Ovary (tissue), 9 donors: ENCODE results near the gene GANAB. TPM values are rescaled to one million over a fixed set of nuclear protein-coding genes. Genes with fewer than 3 reads are reported as not detected.
"Not testable (repeated sequence)": the region's sequence is repeated elsewhere in the genome, so short reads cannot be mapped to it uniquely, and the experiment has no call there.

Experiments used
- DNase-seq, 5 donors: peaks; one replicate each; pipeline ENCODE4 v3.0.0-alpha.2; 2019 to 2020
- H3K27ac ChIP-seq, 2 donors: fragments of 200-600 bp; one replicate each; pipeline versions ENCODE4 v1.5.1 to v1.8.0; 2019 to 2022
- H3K27me3 ChIP-seq: fragments of 200-600 bp; one replicate; pipeline ENCODE4 v1.8.0; 2022
- H3K36me3 ChIP-seq: fragments of 200-600 bp; sonication (generic); one replicate; pipeline ENCODE4 v1.5.1; 2019
- H3K4me1 ChIP-seq: one replicate; pipeline ENCODE4 v1.8.1; 2013; ENCODE audit warnings: mild to moderate bottlenecking, moderate library complexity; ENCODE audit not compliant: insufficient read depth
- H3K4me3 ChIP-seq: fragments of 200-600 bp; sonication (generic); one replicate; pipeline ENCODE4 v1.5.1; 2017
- H3K9me3 ChIP-seq, 2 donors: fragments of 200-600 bp in 1 of 2; sonication (generic) in 1 of 2; one replicate each; pipeline versions ENCODE4 v1.5.1 to v1.8.1; 2013 to 2019; ENCODE audit warnings: mild to moderate bottlenecking in 1 of 2, moderate library complexity in 1 of 2
- EP300 ChIP-seq: sonication (generic); formaldehyde crosslinking; IDR thresholded peaks from one replicate; pipeline ENCODE4 v1.6.1; 2017; ENCODE audit warnings: antibody characterized with exemption
- POLR2A ChIP-seq: fragments of 450-650 bp; IDR thresholded peaks from one replicate; pipeline ENCODE4 v1.6.1; 2017; ENCODE audit warnings: antibody characterized with exemption, mild to moderate bottlenecking, moderate library complexity
- WGBS, 3 donors: extraction: QIAGEN DNeasy Blood & Tissue Kit in 1 of 3; methylation state at CpG; one replicate each; pipeline versions ENCODE4 v1.1.5 to v1.1.7; 2013 to 2017; 5-methylcytosine and 5-hydroxymethylcytosine counted together
- intact Hi-C, 4 donors: fragments of 100-400 bp; cut with DNase I; formaldehyde crosslinking; loops; one replicate each; pipeline versions ENCODE4 v1.11.0 to v1.15.1; 2022 to 2023
- polyA plus RNA-seq, 2 donors: library from polyadenylated mRNA; stranded (reverse); fragments of 200-250 nt in 1 of 2; fragments of 350-450 nt in 1 of 2; fragmentation: Illumina TruSeq in 1 of 2; extraction: RNeasy Lipid Tissue Mini Kit (QIAGEN cat#74804) in 1 of 2; gene quantifications; one replicate each; pipeline ENCODE4 v1.2.3, GENCODE V29; 2013 to 2014
- total RNA-seq, 7 donors: library from RNA; depleted of rRNA in 2 of 7; stranded (reverse); fragments of >200 nt in 2 of 7; fragmentation: NEBNext Ultra II Directional in 3 of 7; extraction: Animal tissue kit (Norgen Biotek cat#: 25700) in 3 of 7; gene quantifications; one replicate each; pipeline versions ENCODE4 v1.1.0 to v1.2.4, GENCODE V29; 2016 to 2023
- TF ChIP-seq, protein P1 (sequence below), 3 donors: fragments of 450-650 bp in 2 of 3; fragments of 200-600 bp in 1 of 3; IDR thresholded peaks; one replicate each; pipeline versions ENCODE4 v1.5.1 to v1.8.0; 2016 to 2022; ENCODE audit warnings: antibody characterized with exemption in 3 of 3, mild to moderate bottlenecking in 1 of 3
- donor health status: DM: no; HTN: no; CAD: no; lungs with moderate emphysema.
- donor health status: DM: no; HTN: no; CAD: no.
- donor health status: Bipolar disorder and iron deficiency.
- donor health status: DM: yes; HTN: yes; CAD: no.
- donor health status: DM: no; HTN: no; CAD: no.
- donor health status: DM: yes; HTN: yes; CAD: no.

GANAB gene
- total and polyA plus RNA-seq, 9 donors: 91.4 to 280 (median 228) TPM

DNA sequence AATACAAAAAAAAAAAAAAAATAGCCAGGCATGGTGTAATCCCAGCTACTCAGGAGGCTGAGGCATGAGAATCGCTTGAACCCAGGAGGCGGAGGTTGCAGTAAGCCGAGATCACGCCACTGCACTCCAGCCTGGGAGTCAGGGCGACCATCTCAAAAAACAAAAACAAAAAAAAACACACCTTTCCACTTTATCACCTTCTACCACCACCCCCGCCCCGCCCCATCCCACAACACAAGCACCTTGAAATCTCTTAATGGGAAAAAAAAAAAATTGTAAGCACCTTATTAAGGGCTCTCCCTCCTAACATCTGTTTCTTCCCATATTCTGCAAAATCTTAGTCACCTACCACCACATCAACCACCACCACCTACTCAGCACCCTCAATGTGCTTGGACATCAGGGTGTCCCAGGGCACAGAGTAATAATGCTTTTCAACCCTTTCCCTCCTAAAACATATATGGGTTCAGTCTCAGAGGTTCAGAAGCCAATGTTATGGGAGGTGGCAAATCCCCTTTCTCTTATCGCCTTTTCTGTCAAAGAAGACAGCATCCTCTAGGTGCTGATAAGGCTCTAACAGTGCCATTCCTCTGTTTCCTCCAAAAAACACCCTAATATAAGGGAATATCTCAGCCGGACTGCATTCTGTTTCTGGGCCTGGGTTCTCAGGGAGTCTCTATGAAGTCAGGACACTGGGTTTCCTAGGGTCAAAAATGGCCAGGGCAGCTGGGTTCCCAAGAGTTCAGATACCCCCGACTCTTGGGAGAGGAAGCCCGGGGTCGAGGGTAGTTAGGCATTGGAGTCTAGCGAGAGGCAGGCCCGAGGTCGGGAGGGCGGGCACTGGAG, 6.0 kb upstream of the GANAB start:
- intact Hi-C loops: no loop called here
- 35 to 37% (median 37%) methylated on average over 16 of the region's 16 CpGs for WGBS, 3 donors

DNA sequence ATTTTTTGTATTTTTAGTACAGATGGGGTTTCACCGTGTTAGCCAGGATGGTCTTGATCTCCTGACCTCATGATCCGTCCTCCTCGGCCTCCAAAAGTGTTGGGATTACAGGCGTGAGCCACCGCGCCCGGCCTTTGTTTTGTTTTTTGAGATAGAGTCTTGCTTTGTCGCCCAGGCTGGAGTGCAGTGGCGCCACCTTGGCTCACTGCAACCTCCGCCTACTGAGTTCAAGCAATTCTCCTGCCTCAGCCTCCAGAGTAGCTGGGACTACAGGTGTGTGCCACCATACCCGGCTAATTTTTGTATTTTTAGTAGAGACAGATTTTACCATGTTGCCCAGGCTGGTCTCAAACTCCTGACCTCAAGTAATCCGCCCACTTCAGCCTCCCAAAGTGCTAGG, 3.9 kb upstream of the GANAB start:
- H3K27ac ChIP-seq, DNase-seq, intact Hi-C loops, H3K27me3 ChIP-seq, H3K36me3 ChIP-seq, H3K9me3 ChIP-seq, H3K4me1 ChIP-seq, H3K4me3 ChIP-seq: not testable (repeated sequence)
- WGBS, 3 donors: 90 to 96% (median 92%) methylated on average over 12 of the region's 12 CpGs

More for the DNA sequence above, 6.0 kb upstream of the GANAB start:
- Histone ChIP-seq H3K4me1 (peaks cover 3% of the 10 kb centered on the region), H3K4me3 (peak overlapping the region; percentile 84), H3K36me3 (peaks cover 2% of the 10 kb centered on the region), H3K27me3 (no peaks in the 10 kb centered on the region), H3K27ac (peak overlapping the region; percentile 81 to 83), H3K9me3 (no peaks in the 10 kb centered on the region)
- TF ChIP-seq POLR2A (no peak), EP300 (no peak)
- TF ChIP-seq, protein P1, sequence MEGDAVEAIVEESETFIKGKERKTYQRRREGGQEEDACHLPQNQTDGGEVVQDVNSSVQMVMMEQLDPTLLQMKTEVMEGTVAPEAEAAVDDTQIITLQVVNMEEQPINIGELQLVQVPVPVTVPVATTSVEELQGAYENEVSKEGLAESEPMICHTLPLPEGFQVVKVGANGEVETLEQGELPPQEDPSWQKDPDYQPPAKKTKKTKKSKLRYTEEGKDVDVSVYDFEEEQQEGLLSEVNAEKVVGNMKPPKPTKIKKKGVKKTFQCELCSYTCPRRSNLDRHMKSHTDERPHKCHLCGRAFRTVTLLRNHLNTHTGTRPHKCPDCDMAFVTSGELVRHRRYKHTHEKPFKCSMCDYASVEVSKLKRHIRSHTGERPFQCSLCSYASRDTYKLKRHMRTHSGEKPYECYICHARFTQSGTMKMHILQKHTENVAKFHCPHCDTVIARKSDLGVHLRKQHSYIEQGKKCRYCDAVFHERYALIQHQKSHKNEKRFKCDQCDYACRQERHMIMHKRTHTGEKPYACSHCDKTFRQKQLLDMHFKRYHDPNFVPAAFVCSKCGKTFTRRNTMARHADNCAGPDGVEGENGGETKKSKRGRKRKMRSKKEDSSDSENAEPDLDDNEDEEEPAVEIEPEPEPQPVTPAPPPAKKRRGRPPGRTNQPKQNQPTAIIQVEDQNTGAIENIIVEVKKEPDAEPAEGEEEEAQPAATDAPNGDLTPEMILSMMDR (IDR thresholded peaks at IDR 0.05): no peak
- no peak for DNase-seq

DNA sequence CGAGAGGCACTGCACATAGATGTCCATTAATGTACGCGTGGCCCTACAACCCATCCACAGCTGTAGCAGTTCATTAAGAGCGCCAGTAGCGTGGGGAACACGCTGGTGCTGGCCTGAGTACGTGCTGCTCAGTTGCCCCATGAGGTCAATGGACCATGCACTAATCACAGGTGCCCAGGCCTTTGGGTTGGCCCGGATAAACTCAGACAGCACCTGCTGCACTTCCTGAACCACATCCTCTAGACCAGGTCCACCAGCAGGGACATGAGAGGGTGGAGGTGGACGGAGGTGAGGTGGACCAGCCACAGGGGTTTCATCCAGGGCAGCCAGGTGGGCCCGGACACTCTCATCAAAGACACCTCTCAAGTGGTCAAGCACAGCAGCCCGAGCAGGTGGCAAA, 3.1 kb upstream of the GANAB start:
- Histone ChIP-seq H3K27me3 (no peaks in the 10 kb centered on the region), H3K36me3 (peaks cover 2% of the 10 kb centered on the region), H3K27ac (no peak overlapping the region), H3K4me3 (no peak overlapping the region), H3K4me1 (peaks cover 8% of the 10 kb centered on the region), H3K9me3 (no peaks in the 10 kb centered on the region)
- intact Hi-C loops: no loop called here
- DNase-seq: no peak
- 82 to 87% (median 87%) methylated on average over 11 of the region's 11 CpGs for WGBS, 3 donors
- TF ChIP-seq EP300 (no peak), POLR2A (no peak)
- TF ChIP-seq, protein P1 (IDR thresholded peaks at IDR 0.05): no peak

DNA sequence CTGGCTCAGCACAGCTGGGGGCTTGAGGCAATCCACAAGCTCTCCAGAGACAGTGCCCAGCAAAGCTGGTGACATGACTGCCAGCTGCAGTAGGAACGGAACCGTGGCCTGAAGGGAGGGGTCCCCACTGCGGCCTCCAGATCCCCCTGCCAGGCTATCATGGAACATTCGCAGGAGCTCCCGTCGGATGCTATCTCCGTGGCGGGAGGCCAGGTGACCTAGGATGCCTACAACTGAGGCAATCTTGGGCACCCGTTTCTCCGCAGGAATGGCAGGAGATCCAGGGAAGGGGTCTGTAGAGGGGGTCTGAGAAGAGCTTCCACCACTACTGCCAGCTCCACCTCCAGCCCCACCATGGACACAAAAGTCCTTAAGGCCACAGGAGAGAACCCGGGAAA, 2.6 kb upstream of the GANAB start:
- Histone ChIP-seq H3K4me3 (no peak overlapping the region), H3K27me3 (no peaks in the 10 kb centered on the region), H3K36me3 (peaks cover 2% of the 10 kb centered on the region), H3K27ac (no peak overlapping the region), H3K4me1 (peaks cover 6% of the 10 kb centered on the region), H3K9me3 (no peaks in the 10 kb centered on the region)
- TF ChIP-seq EP300 (no peak), POLR2A (no peak)
- TF ChIP-seq, protein P1 (IDR thresholded peaks at IDR 0.05): no peak
- WGBS, 3 donors: 78 to 89% (median 80%) methylated on average over 11 of the region's 11 CpGs
- intact Hi-C loops: no loop called here
- DNase-seq: no peak
